ENCODE measurements around the gene TMEM255B. TPM values are rescaled to one million over a fixed set of nuclear protein-coding genes. Genes with fewer than 3 reads are reported as not detected.
"Not testable (repeated sequence)": the region's sequence is repeated elsewhere in the genome, so short reads cannot be mapped to it uniquely, and the experiment has no call there.

TMEM255B gene
- total RNA-seq, 2 experiments from 2014 or later = 1.7 to 1.8 TPM

- POLR2A ChIA-PET = no interaction called here
- ATAC-seq = no peak
- CTCF ChIA-PET = no interaction called here
Observed at GRCh38 chr13:113792886-113793717, 34.1 kb downstream of the TMEM255B start.

GRCh38 chr13:113793718-113794085, 34.7 kb downstream of the TMEM255B start:
- TF ChIP-seq CTCF (IDR thresholded peaks at IDR 0.05) = no peak
- ChIA-PET POLR2A (no interaction called here), CTCF (no interaction called here)
- no peaks in the 10 kb centered on the region for H3K4me1 Mint-ChIP-seq (ENCODE audit: low read depth)
- no peak overlapping the region for H3K27ac Mint-ChIP-seq
- no peak overlapping the region for H3K4me3 Mint-ChIP-seq
- H3K27me3 Mint-ChIP-seq = peaks cover 3% of the 10 kb centered on the region
- H3K9me3 Mint-ChIP-seq = no peaks in the 10 kb centered on the region
- no peaks in the 10 kb centered on the region for H3K36me3 Mint-ChIP-seq (ENCODE audit: low read depth)
- ATAC-seq (no peak), DNase-seq (no peak)
- intact Hi-C loops (cut with micrococcal nuclease) = no loop called here

More at GRCh38 chr13:113792886-113793717, 34.1 kb downstream of the TMEM255B start:
- no peaks in the 10 kb centered on the region for H3K9me3 Mint-ChIP-seq
- no peak for TF ChIP-seq CTCF (IDR thresholded peaks at IDR 0.05)
- intact Hi-C loops (cut with micrococcal nuclease) = no loop called here
- H3K4me3 Mint-ChIP-seq = no peak overlapping the region
- H3K27me3 Mint-ChIP-seq = peaks cover 3% of the 10 kb centered on the region
- no peaks in the 10 kb centered on the region for H3K4me1 Mint-ChIP-seq (ENCODE audit: low read depth)
- H3K36me3 Mint-ChIP-seq (ENCODE audit: low read depth) = no peaks in the 10 kb centered on the region
- no peak overlapping the region for H3K27ac Mint-ChIP-seq
- no peak for DNase-seq

- Mint-ChIP-seq H3K4me1 (ENCODE audit: low read depth) (no peaks in the 10 kb centered on the region), H3K4me3 (no peak overlapping the region), H3K36me3 (ENCODE audit: low read depth) (no peaks in the 10 kb centered on the region), H3K27ac (no peak overlapping the region), H3K27me3 (peaks cover 3% of the 10 kb centered on the region), H3K9me3 (no peaks in the 10 kb centered on the region)
- CTCF ChIA-PET = no interaction called here
- POLR2A ChIA-PET = no interaction called here
- DNase-seq (no peak), ATAC-seq (no peak)
- intact Hi-C loops (cut with micrococcal nuclease) = no loop called here
- no peak for TF ChIP-seq CTCF (IDR thresholded peaks at IDR 0.05)
Observed at GRCh38 chr13:113794086-113794485, 35.1 kb downstream of the TMEM255B start.

- ChIA-PET POLR2A (no interaction called here), CTCF (no interaction called here)
- ATAC-seq (no peak), DNase-seq (no peak)
- no peaks in the 10 kb centered on the region for H3K4me1 Mint-ChIP-seq (ENCODE audit: low read depth)
- intact Hi-C loops (cut with micrococcal nuclease) = no loop called here
- H3K36me3 Mint-ChIP-seq (ENCODE audit: low read depth) = no peaks in the 10 kb centered on the region
- H3K4me3 Mint-ChIP-seq = no peak overlapping the region
- no peaks in the 10 kb centered on the region for H3K9me3 Mint-ChIP-seq
- peaks cover 1% of the 10 kb centered on the region for H3K27me3 Mint-ChIP-seq
- H3K27ac Mint-ChIP-seq = no peak overlapping the region
- no peak for TF ChIP-seq CTCF (IDR thresholded peaks at IDR 0.05)
Observed at GRCh38 chr13:113794764-113795173, 35.7 kb downstream of the TMEM255B start.

GRCh38 chr13:113795362-113795761, 36.3 kb downstream of the TMEM255B start:
- H3K9me3 Mint-ChIP-seq; H3K4me3 Mint-ChIP-seq; H3K4me1 Mint-ChIP-seq (ENCODE audit: low read depth); H3K36me3 Mint-ChIP-seq (ENCODE audit: low read depth); intact Hi-C loops (cut with micrococcal nuclease); H3K27me3 Mint-ChIP-seq; H3K27ac Mint-ChIP-seq; POLR2A ChIA-PET; ATAC-seq; DNase-seq; CTCF ChIA-PET: not testable (repeated sequence)
